Measurements from ENCODE around the gene KLF9.
A peak's percentile ranks its signal among the peaks of the same experiment; 100 is the strongest.

The KLF9 gene

DNA sequence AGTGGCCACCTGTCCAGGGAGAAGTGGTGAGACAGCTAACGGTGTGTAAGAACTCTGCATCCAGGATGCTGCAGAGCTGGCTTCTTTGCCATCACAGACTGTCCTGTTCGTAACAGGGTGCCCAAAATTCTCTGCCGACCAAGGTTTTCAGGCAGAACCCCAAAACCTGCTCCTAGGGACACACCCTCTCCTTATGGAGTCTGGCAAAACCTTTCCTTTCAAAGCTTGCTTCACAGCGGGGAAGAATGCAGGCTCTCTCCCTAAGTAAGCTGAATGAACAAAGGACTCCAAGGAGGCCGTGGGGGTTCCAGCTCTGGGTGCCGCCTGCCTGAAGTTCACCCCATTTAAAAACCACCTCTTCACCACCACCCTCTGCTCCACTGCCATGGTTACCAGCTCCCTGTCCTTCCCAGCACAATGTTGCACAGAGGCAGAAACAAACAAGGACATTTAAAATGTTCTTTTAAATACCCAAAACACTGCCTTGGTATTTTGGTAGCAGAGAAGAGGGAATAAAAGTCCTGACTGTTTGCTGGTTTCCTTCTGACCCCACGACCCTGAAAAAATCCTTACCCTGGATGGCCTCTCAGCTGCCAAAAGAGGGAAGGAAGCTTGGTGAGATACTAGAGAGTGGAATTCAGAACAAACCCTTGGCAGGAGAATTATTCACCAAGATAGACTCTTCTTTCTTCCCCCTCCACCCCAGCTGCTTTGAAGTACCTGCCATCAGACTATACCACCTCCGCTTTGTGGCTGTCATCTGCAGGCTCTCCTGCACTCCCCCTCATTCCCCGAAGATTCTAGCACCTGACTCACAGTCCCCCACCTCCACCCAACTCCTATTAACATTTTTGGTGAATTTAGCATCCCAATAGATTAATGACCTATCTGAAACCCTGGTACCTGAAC is 7.1 kb upstream of the KLF9 start:
- no peak for DNase-seq (ENCODE audit: low spot score)

DNA sequence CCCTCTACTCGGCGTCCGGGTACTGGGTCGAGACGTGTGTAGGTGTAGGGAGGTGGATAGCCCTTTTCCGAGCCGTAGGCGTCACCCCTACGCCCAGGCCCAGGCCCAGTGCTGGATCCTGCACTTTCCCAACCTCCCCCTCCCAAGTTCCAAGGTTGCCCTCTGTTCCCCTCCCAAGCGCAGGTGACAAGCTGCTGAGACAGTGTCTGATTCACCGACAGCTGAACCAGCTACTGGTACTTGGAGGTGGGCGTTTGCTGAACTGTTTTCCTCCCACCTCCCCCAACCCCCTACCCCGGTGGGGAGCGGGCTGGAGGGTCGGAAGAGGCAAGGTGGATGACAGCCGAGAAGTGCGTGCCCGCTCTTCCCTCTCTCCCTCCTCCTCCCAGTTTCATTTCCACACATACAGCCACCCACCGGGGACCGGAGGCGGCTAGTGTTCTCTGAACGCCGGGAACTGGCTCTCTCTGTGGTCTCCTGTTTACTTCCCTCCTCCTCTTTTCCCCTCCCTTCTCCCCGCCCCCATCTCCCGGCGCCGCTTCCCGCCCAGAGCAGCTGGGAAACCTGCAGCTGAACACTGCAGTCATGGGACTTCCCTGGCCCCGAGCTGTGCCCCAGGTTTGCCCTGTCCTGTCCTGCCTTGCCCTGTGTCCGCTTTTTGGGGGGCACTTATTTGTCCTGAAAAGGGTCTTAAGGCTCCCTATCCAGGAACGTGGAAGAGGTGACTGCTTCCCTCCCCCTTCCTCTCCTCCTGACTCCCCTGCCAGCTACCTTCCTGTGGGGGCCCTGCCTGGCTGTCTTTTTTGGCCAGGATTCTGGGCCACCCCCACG is 6.2 kb upstream of the KLF9 start:
- DNase-seq (ENCODE audit: low spot score): peak; percentile 83

DNA sequence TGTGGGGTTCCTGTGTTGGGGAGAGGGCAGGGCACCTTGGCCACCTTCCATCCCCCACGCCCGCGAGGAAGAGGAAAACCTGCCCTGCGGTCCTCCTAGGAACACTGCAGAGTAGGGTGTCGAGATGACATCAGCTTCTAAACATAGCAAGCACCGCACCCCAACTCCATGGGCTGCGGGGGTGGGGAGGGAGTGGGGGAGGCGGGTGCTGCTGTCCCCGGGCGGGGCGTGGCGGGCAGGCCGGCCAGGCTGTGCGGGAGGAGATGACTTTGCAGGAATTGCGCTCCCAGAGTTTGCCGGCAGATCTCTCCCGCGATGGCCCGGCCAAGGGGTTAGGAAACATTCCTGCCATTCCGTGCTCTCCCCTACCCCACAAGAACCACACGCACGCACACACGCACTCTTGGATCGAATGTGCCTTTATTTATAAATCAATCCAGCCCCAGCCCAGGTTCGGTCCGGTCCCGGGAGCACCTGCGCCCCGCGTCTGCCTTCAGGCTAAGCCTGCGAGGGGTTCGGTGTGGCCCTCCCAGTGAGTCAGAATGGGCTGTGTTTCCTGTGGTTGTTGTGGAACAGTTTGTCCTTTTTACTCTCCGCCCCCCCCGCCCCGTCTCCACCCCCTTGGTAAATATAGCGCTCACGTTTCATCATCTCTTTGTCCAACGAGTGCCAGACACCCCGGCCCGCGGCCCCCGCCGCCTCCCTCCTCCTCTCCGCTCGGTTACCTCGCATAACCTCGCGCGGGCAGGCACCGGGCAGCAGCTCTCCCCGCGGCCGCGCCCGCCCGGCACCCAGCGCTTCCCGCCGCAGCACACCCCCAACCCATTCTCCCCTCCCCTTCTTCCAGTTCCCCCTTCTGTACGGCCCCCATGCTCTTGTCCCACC is 5.3 kb upstream of the KLF9 start:
- DNase-seq (ENCODE audit: low spot score): peak; percentile 98

DNA sequence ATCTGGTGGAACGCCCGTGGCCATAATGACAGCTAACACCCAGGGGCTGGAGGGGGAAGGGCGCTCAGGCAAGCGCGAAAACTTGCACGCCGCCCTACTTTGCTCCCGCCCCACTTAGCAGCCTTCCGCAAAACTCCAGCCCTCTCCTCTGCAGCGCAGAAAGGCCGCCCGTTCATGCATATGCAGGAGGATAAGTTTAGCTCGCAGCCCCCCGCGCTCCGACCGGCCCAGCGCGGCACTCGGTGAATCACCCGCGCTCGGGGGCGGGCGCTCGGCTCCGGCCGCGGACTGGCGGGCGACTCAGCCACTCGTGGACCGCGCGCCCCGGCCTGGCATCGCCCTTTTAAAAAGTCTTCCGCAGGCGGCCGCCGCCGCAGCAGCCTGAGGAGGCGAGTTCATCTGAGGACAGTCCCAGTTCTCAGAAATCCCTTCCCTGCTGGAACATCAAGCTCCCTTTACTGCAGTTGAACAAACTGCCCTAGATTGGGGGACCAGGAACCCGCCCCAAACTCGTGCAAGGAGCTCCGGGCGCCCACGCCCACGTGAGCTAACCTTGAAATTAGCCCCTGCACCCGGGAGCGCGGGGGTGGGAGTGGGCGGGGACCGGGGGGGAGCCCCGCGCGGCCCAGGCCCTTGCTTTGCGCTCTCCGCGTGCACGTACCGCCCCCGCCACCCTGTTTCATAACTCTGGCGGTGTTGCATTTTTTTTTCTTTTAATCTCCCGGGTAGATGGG is 4.5 kb upstream of the KLF9 start:
- DNase-seq (ENCODE audit: low spot score): peak; percentile 93

DNA sequence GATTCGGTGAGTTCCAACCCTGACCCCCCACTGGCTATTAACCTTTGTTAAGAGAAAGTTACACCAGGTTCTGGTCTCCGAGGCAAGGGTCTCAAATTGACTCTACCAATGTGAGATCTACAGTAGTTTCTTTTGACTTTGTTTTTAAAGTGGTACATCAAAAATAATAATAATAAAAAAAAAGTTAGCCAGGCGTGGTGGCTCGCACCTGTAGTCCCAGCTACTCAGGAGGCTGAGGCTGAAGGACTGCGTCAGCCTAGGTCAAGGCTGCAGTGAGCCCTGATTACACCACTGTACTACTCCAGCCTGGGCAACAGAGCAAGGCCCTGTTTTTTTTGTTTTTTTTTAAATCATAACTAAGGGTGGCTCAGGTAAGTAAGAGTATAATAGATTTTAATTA is 1.0 kb upstream of the KLF9 start:
- no peak for DNase-seq (ENCODE audit: low spot score)

DNA sequence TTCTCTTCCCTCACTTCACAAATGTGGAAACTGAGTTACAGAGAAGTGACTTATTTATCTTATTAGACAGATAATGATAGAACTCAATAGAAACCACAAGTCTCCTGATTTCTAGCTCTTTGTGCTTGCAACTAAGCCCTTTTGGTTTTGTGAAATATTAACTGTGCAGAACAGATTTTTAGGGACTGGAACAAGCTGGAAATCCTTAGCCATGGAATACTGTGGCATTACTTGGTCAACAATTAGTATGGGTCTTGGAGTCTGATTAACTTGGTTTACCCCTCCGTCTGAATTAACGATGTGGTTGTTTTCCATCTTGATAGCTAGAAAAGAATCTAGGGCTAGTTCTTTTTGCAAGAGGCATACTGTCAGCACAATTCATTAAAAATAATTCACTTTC is 584 bp upstream of the KLF9 start:
- no peak for DNase-seq (ENCODE audit: low spot score)

DNA sequence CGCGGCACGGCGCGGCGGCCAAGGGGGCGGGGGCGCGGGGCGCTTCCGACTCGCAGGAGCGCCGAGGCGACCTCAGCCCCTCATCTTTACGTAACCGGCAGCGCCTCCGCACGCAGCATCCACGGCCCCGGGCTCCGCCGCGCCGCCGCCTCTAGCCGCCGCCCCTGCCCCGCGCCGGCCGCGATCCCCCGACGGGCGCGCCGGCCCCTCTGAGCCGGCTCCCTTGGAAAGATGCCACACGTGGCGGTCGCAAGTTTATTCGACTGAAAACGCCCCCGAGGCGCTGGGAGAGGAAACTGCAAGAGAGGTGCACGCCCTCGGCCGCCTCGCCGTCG is 1.0 kb downstream of the KLF9 start:
- DNase-seq (ENCODE audit: low spot score): no peak

DNA sequence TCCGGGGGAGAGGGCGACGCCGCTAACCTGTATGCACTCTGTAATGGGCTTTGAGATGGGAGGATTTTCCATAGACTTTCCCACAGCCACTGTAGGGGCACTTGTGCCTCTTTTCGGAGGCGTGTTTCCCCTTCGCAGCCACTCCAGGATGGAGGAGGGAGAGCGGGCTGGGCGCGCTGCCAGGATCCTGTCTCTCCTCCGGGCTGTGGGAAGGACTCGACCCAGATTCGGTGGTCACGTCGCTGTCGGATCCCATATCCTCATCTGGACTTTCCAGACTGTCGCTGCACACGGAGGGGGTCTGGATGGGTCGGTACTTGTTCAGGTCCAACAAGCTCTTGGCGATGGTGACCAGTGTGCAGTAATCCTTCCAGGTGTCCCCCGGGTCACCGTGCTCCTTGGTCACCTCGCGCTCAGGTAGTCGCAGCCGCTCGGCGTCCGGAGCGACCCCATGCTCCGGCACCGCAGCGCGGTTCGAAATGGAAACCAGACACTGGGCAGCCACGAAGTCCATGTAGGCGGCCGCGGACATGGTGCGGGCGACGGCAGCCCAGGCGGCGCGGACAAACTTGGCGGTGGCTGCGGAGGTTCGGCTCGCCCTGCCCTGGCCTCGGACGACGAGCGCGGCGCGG is 1.5 kb downstream of the KLF9 start:
- no peak for DNase-seq (ENCODE audit: low spot score)

DNA sequence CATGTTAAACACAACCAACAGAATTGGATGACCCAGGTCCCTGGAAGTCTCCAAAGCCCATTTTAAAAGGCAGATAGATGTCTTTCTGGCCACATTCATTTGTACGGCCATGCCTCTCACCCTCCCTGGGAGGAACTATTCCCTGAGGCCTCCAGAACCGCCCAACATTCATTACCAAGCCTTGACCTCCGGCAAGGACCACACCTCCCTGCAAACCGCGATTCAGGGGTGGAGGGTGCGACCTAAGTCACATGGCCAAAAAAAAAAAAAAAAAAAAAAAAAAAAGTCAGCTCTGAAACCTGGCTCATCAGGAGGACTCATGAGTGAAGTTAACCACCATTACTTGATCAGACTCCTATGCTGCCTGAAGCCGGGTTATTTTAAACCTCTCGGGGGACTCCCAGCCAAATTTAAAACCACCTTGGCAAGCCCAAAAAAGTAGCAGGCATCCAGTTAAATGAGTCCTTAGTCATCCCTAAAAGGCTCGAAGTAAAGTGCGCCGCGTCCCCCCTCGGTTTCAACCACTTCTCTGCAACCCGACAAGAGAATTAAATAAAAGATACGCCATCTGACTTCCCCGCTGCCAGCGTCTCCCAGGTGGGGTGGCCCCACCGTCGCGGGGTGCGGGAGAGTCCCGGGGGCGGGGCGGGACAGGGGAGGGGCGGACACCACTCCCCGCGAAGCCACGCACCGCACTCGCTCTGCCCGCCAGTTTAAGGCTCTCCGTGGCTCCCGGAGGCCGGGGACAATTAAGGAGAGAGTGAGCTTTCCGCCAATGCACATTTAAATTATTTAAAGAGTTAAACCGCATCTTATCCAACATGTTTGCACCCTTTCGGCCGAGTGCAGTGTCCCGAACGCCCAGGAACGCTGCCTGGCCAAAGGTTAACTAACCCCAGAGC is 2.3 kb downstream of the KLF9 start:
- DNase-seq (ENCODE audit: low spot score): peak; percentile 94

DNA sequence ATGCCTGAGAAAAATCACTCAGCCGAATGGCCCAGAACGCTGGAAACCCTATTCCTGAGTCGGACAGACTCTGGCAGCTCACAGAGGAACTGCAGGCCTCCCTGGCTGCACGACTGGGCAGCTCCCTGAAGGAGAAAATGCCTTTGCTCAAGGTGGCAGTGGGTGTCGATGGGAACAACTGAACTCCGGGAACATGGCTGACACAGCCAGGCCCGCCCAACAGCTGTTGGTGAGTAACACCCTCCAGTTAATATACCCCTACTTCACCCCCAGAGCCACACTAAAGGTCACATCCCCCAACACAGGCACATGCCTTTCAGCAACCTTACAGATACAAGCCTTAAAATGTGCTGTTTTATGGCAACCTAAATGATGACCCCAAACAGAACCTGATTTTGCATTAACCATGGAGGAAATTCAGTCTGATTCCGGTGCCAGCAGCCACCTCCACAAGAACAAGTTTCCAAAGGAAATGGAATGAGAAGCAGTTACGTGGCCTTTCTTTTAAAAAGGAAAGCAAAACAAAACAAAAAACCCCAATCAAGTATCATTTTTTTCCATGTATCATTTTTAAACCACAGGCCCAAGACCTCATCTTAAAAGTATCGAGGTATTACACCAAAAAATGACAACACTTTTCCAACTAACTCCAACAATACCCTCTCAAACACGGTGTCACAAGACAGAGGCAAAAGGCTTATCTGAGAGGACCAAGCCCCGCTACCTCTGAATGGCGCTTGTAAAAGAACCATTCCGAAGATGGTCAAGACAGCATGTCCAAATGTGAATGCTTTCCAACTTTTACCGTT is 3.1 kb downstream of the KLF9 start:
- peak; percentile 78 for DNase-seq (ENCODE audit: low spot score)

DNA sequence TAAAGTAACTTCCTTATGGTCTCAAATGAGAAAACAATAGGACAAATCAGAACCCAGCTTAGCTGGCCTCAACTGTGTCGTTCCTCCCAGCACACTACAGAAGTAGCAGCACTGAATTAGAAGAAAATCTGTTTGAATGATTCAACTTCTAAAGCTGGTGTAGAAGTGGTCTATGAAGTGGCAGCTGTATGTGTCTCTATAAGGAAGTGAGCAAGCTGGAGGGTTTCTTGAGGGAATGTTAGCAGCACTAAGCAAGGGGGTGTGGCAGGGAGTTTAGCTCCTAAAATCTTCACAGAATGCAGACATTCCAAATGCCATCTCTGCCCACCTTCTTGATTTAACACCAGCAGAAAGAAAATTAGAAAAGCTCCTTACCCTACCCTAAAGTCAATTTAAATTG is 4.1 kb downstream of the KLF9 start:
- no peak for DNase-seq (ENCODE audit: low spot score)

DNA sequence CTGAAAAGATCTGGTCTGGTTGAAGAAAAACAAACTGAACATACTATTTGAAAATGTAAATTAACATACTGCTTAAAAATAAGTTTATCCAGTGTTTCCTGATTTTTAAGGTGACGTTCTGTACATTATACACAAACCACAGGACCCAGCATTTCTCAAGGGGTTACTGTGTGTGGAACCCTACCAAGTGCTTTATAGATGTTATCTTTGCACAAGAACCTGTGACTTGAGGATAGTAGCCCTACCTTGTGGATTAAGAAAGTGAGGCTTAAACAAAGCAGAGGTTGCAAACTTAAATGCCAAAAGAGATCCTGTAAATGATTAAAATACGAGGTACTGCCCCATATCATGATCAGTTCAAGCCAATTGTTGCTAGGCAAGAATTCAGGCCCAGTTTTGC is 4.7 kb downstream of the KLF9 start:
- no peak for DNase-seq (ENCODE audit: low spot score)

DNA sequence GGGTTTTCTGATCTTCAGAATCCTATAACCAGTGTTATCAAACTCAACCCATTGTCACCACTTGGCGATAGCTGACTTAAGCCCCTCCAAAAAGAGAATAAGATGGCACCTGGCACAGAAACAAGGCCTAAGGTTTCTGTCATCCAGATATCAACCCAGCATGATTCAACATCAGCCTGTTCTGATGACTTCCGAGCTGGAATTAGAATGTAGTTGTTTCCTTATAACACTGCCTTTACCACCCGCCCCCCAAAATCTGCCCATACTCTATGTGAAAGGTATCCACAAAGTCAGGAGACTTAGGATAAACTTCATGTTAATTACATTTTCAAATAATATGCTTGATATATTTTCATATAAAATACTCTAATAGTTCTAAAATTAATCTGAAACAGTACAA is 5.2 kb downstream of the KLF9 start:
- no peak for DNase-seq (ENCODE audit: low spot score)

DNA sequence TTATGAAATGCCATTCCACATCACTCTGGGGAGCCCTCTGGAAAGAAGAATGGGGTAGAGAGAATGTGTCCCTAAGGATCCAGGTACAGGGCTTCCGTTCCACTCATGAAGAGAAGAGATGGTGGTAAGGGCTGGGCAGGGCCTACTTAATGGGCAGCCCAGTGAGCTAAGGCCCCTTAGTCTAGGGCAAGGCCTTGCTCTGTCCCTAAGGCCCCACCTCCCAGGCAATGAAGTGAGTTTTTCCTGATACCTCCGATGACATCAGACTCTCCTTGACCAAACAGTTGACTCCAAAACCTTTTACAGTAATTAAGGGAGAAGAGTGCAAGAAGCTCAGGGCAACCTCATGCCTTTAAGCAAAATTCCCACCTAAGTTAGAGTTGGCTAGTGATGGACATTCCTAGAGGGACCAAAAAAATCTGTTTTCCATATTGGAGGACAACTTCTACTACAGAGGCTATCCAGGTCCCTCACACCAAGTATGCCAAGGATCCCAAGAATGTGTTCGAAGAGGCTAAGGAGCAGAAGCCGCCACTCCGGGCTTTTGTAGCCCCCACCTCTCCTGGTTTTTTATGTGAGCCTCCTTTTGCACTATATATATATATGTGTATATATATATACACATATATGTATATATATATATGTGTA is 5.9 kb downstream of the KLF9 start:
- no peak for DNase-seq (ENCODE audit: low spot score)

DNA sequence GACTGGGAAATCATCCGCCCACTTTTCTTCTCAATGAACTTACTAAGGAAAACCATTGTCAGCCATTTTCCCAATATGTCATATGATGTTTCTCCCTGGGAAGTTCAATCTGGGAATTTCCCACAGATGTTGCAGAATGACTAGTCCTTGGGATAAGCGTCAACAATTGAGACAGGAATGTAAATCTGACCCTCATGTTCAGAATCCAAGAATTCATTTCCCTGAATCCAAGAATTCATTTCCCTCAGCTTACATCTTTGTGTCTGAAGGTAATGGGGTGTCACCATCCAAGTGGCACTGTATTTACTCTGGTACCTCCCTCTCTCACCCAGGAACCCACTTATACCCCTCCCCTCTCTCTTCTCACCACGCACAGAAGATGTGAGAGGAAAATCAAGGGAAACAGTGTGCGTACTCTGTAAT is 7.4 kb downstream of the KLF9 start:
- peak; percentile 95 for DNase-seq (ENCODE audit: low spot score)

DNA sequence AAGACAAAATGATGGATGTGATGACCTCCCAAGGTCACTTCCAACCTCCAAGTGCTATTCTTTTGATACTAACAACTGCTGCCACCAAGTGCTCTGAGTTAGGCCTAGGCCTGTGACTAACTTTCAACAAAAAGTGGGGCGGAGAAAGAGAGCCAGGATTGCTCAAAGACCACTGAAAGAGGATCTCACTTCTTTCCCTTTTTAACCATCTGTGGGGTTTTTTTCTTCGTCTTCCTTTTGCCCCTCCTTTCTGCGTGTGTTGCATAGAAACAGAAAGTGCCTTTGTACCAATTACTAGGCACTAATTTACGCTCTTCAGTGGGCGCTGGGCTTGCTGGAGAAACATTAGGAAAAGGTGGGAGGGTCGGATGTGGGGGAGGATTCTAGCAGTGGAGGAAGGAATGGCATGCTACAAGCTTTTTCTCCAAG is 8.0 kb downstream of the KLF9 start:
- peak; percentile 75 for DNase-seq (ENCODE audit: low spot score)

DNA sequence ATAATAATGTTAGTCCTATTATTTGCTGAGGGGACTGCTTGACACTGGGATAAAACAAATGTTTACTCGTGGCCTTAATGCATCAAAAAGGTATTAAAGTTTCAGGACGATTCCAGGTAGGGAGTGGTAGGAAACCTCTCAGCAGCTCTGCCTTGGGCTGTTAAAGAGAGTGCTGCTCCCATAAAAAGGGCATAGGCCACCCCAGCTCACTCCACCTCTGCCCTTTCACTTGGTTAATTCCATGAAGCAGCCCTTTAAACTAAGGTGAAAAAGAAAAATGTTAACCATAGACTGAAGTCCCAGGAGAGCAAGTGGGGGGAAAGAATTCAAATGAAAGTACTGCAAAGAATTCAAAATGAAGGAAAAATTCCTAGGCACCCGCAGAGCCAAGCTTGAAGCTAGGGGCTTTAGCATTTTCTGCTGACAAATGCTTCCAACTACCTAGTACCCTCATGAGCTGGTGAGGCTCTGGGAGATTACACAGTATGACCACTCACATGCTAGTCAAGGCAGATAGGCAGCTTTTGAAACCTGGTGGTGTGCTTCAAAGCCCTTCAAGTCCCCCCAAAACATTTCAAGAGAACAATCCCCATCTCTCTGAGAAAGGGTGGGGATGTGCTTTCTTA is 8.5 kb downstream of the KLF9 start:
- DNase-seq (ENCODE audit: low spot score): no peak

DNA sequence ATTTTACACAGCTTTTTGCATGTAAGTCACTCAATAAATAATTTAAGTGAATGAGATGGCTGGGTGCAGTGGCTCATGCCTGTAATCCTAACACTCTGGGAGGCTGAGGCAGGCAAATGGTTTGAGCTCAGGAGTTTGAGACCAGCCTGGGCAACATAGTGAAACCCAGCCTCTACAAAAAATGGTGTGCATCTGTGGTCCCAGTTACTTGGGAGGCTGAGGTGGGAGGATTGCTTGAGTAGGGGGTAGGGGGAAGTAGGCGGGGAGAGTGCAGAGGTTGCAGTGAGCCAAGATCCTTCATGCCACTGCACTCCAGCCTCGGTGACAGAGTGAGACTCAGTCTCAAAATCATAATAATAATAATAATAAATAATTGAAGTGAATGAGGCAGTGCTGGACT is 10.2 kb downstream of the KLF9 start:
- DNase-seq (ENCODE audit: low spot score): no peak

All from COLO829 (cell line).